ENCODE data around the gene GPBP1. TPM values are rescaled to one million over a fixed set of nuclear protein-coding genes. Genes with fewer than 3 reads are reported as not detected.

Gene GPBP1
- total and polyA plus RNA-seq, 2 donors from 2014 or later: 52.7 to 80.9 TPM

DNA sequence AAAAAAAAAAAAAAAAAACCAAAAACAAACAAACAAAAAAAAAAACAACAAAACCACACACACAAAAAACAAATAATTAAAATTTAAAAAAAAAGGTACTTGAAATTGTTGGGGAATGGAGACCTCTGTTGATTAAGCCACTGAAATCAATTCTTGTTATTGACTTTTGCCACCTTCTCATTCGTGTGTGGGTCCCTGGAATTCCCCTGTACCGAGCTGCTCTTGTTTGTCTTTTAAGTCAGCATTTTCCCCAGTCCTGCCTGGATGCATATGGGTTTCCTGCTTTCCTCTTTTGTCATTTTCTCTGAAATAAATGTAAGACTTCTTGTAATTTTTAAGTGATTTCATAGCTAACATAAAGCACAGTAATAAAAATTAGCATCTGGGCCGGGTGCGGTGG is 45.5 kb downstream of the GPBP1 start:
- Histone ChIP-seq H3K9me3 (ENCODE audit: control insufficient read depth in 2 of 3, insufficient read depth in 1 of 3, low read length in 3 of 3) (no peaks in the 10 kb centered on the region), H3K36me3 (ENCODE audit: control insufficient read depth in 2 of 3, insufficient read depth in 3 of 3, low read length in 3 of 3) (peaks cover 3 to 12% (median 11%) of the 10 kb centered on the region in 3 donors), H3K9ac (ENCODE audit: low read length in 3 of 3) (no peak overlapping the region), H3K4me3 (ENCODE audit: low read length in 3 of 3) (no peak overlapping the region), H3K27ac (ENCODE audit: low read depth in 2 of 2, low read length in 2 of 2) (no peak overlapping the region), H3K27me3 (ENCODE audit: control insufficient read depth, insufficient read depth, low read length) (no peaks in the 10 kb centered on the region), H3K4me1 (ENCODE audit: control insufficient read depth in 2 of 3, insufficient read depth in 2 of 3, low read depth in 1 of 3, low read length in 3 of 3) (no peaks in the 10 kb centered on the region)
- intact Hi-C loops (cut with DNase I): loop anchor here (5.0 kb wide), 1 partner anchor 317 kb away; no protein-coding TSS in a partner anchor
- no peak for FAIRE-seq
- no peak for DNase-seq
- TF ChIP-seq, protein P1, sequence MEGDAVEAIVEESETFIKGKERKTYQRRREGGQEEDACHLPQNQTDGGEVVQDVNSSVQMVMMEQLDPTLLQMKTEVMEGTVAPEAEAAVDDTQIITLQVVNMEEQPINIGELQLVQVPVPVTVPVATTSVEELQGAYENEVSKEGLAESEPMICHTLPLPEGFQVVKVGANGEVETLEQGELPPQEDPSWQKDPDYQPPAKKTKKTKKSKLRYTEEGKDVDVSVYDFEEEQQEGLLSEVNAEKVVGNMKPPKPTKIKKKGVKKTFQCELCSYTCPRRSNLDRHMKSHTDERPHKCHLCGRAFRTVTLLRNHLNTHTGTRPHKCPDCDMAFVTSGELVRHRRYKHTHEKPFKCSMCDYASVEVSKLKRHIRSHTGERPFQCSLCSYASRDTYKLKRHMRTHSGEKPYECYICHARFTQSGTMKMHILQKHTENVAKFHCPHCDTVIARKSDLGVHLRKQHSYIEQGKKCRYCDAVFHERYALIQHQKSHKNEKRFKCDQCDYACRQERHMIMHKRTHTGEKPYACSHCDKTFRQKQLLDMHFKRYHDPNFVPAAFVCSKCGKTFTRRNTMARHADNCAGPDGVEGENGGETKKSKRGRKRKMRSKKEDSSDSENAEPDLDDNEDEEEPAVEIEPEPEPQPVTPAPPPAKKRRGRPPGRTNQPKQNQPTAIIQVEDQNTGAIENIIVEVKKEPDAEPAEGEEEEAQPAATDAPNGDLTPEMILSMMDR (IDR thresholded peaks at IDR 0.05; ENCODE audit: borderline replicate concordance, extremely low read depth, insufficient read depth): no peak

DNA sequence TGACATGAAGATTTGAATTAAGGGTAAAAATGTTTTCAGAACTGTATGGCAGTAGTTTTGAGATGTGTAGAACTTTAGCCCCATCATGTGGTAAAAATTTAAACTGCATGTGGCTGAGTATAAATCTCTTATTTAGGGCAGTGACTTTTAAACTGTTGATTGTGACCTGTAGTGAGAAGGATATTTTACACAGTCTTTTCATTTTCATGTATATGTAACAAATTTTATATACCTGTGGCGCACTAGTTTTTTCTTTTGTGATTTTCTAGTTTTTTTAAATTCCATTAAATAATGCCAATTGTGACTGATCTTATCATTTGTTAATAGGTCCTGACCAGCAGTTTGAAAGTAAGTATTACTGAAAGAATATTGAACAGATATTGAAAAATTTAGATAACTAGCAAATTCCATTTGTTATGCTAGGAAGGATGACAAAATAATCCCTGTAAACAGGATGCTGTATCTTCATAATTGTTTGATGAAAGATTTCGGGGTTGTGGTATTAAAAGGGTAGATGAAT is 47.2 kb downstream of the GPBP1 start:
- DNase-seq: peak in 2 of 5 donors; percentile 78 to 79

DNA sequence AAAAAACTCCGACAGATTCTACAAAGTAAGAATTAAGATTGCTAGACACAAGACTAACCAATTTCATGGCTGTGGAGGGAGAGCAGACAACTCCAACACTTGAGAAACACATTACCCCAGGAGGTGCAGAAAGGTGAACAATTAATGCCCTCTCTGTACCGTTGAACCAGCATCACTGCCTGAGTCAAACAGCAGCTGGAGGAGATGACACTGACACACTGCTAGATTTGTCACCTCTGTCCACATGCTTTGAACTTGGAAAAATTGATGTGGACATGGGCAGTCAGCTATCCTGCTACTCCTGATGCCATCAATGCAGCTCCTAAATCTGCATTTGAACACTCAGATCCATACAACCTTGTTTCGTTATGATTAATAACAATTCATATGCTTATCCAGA is 51.7 kb downstream of the GPBP1 start:
- FAIRE-seq: no peak
- TF ChIP-seq, protein P1 (IDR thresholded peaks at IDR 0.05; ENCODE audit: borderline replicate concordance, extremely low read depth, insufficient read depth): no peak
- Histone ChIP-seq H3K4me1 (ENCODE audit: control insufficient read depth in 2 of 3, insufficient read depth in 2 of 3, low read depth in 1 of 3, low read length in 3 of 3) (no peaks in the 10 kb centered on the region), H3K4me3 (ENCODE audit: low read length in 3 of 3) (no peak overlapping the region), H3K27ac (ENCODE audit: low read depth in 2 of 2, low read length in 2 of 2) (no peak overlapping the region), H3K9me3 (ENCODE audit: control insufficient read depth in 2 of 3, insufficient read depth in 1 of 3, low read length in 3 of 3) (no peaks in the 10 kb centered on the region), H3K9ac (ENCODE audit: low read length in 3 of 3) (no peak overlapping the region), H3K27me3 (ENCODE audit: control insufficient read depth, insufficient read depth, low read length) (no peaks in the 10 kb centered on the region), H3K36me3 (ENCODE audit: control insufficient read depth in 2 of 3, insufficient read depth in 3 of 3, low read length in 3 of 3) (peaks cover 0 to 2% (median 0%) of the 10 kb centered on the region in 3 donors)
- intact Hi-C loops (cut with DNase I): no loop called here
- peak in 2 of 5 donors; percentile 19 to 37 for DNase-seq

More for the DNA sequence above, 47.2 kb downstream of the GPBP1 start:
- Histone ChIP-seq H3K4me3 (ENCODE audit: low read length in 3 of 3) (no peak overlapping the region), H3K9me3 (ENCODE audit: control insufficient read depth in 2 of 3, insufficient read depth in 1 of 3, low read length in 3 of 3) (no peaks in the 10 kb centered on the region), H3K36me3 (ENCODE audit: control insufficient read depth in 2 of 3, insufficient read depth in 3 of 3, low read length in 3 of 3) (peaks cover 0 to 3% (median 2%) of the 10 kb centered on the region in 3 donors), H3K27ac (ENCODE audit: low read depth in 2 of 2, low read length in 2 of 2) (no peak overlapping the region), H3K27me3 (ENCODE audit: control insufficient read depth, insufficient read depth, low read length) (no peaks in the 10 kb centered on the region), H3K4me1 (ENCODE audit: control insufficient read depth in 2 of 3, insufficient read depth in 2 of 3, low read depth in 1 of 3, low read length in 3 of 3) (no peaks in the 10 kb centered on the region), H3K9ac (ENCODE audit: low read length in 3 of 3) (no peak overlapping the region)
- intact Hi-C loops (cut with DNase I): no loop called here
- TF ChIP-seq, protein P1 (IDR thresholded peaks at IDR 0.05; ENCODE audit: borderline replicate concordance, extremely low read depth, insufficient read depth): peak; percentile 88
- FAIRE-seq: peak; percentile 92

DNA sequence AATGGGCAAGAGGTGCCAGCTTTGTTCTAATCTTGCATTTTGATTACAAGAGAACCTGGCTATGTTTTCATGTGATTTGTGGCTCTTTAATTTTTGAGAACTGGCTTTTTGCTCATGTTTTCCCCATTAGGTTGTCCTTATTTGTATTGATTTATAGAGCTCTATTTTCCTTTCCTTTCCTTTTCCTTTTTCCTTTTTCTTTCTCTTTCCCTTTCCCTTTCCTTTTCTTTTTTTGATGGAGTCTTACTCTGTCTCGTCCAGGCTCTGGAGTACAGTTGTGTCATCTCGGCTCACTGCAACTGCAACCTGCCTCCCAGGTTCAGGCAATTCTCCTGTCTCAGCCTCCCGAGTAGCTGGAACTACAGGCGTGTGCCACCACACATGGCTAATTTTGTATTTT is 55.5 kb downstream of the GPBP1 start:
- no peaks in the 10 kb centered on the region for H3K9me3 ChIP-seq (ENCODE audit: control insufficient read depth in 2 of 3, insufficient read depth in 1 of 3, low read length in 3 of 3)
- FAIRE-seq (no peak), DNase-seq (no peak)
- H3K4me3 ChIP-seq (ENCODE audit: low read length in 3 of 3): no peak overlapping the region
- H3K27me3 ChIP-seq (ENCODE audit: control insufficient read depth, insufficient read depth, low read length): no peaks in the 10 kb centered on the region
- H3K36me3 ChIP-seq (ENCODE audit: control insufficient read depth in 2 of 3, insufficient read depth in 3 of 3, low read length in 3 of 3): peaks cover 3 to 13% (median 9%) of the 10 kb centered on the region in 3 donors
- intact Hi-C loops (cut with DNase I): no loop called here
- H3K27ac ChIP-seq (ENCODE audit: low read depth in 2 of 2, low read length in 2 of 2): no peak overlapping the region
- H3K4me1 ChIP-seq (ENCODE audit: control insufficient read depth in 2 of 3, insufficient read depth in 2 of 3, low read depth in 1 of 3, low read length in 3 of 3): no peaks in the 10 kb centered on the region
- TF ChIP-seq, protein P1 (IDR thresholded peaks at IDR 0.05; ENCODE audit: borderline replicate concordance, extremely low read depth, insufficient read depth): no peak
- no peak overlapping the region for H3K9ac ChIP-seq (ENCODE audit: low read length in 3 of 3)
